Measurements from ENCODE around the gene PARD3.

PARD3 gene

GRCh38 chr10:34589275-34589674, 225.8 kb downstream of the PARD3 start:
- Histone ChIP-seq H3K27ac (no peak overlapping the region), H3K27me3 (ENCODE audit: insufficient read depth, low read depth) (no peaks in the 10 kb centered on the region), H3K36me3 (ENCODE audit: insufficient read depth) (no peaks in the 10 kb centered on the region), H3K9ac (no peak overlapping the region), H3K4me1 (ENCODE audit: low read depth, poor library complexity, severe bottlenecking) (peaks cover 5% of the 10 kb centered on the region), H2AFZ (ENCODE audit: low read depth) (no peak overlapping the region), H4K20me1 (ENCODE audit: insufficient read depth) (no peaks in the 10 kb centered on the region), H3K4me3 (IDR thresholded peaks at IDR 0.05; ENCODE audit: insufficient read depth, low read depth, low read length) (no peak overlapping the region), H3K79me2 (ENCODE audit: insufficient read depth, low read depth) (no peaks in the 10 kb centered on the region), H3K4me2 (no peak overlapping the region)
- TF ChIP-seq CTCF (conservative IDR thresholded peaks at IDR 0.05; ENCODE audit: low read depth, low read length): no peak

DNA sequence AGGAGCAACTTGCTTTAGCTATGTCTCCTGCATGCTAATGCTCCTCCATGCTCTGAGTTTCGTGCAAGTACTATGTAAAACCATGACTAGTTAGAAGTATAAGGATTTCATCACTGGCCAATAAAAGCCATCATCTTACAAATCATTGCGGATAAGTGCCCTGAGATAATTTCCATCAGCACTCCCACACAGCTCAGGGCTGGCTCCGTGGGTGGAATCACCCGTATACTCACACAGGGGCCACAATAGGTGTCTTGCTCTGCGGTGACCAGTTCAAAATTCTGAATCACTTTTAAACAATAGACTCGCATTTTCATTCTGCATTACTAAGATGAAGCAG, 227.4 kb downstream of the PARD3 start:
- Histone ChIP-seq H3K36me3 (ENCODE audit: insufficient read depth) (no peaks in the 10 kb centered on the region), H3K79me2 (ENCODE audit: insufficient read depth, low read depth) (no peaks in the 10 kb centered on the region), H3K4me3 (IDR thresholded peaks at IDR 0.05; ENCODE audit: insufficient read depth, low read depth, low read length) (no peak overlapping the region), H3K4me1 (ENCODE audit: low read depth, poor library complexity, severe bottlenecking) (peaks cover 11% of the 10 kb centered on the region), H3K9ac (no peak overlapping the region), H2AFZ (ENCODE audit: low read depth) (no peak overlapping the region), H3K4me2 (no peak overlapping the region), H3K27ac (no peak overlapping the region), H3K27me3 (ENCODE audit: insufficient read depth, low read depth) (no peaks in the 10 kb centered on the region), H4K20me1 (ENCODE audit: insufficient read depth) (no peaks in the 10 kb centered on the region)
- TF ChIP-seq CTCF (conservative IDR thresholded peaks at IDR 0.05; ENCODE audit: low read depth, low read length): no peak

DNA sequence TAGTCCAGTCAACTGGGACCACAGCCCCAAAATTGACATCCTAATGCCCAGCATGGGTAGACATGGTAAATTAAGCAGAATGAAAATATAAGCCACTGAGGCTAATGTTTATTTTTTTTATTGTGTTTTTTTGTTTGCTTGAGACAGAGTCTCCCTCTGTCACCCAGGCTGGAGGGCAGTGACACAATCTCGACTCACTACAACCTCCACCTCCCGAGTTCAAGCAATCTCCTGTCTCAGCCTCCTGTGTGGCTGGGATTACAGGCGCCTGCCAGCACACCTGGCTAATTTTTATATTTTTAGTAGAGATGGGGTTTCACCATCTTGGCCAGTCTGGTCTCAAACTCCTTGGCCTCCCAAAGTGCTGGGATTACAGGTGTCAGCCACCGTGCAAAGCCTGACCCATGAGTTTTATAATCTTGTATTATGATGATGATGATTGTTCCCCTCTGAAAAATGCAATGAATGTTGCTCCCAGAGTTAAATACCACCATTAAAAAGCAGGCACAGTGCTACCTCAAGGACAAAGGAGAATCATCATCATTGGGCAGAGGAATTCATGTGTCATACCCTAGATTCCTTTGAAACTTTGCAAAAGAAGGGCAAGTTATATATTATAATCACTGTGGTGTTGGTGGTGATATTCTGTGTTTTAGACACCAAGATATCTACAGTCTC, 228.0 kb downstream of the PARD3 start:
- no peak for TF ChIP-seq CTCF (conservative IDR thresholded peaks at IDR 0.05; ENCODE audit: low read depth, low read length)
- no peaks in the 10 kb centered on the region for H3K27me3 ChIP-seq (ENCODE audit: insufficient read depth, low read depth)
- H3K36me3 ChIP-seq (ENCODE audit: insufficient read depth): no peaks in the 10 kb centered on the region
- no peak overlapping the region for H3K4me3 ChIP-seq (IDR thresholded peaks at IDR 0.05; ENCODE audit: insufficient read depth, low read depth, low read length)
- no peak overlapping the region for H3K4me2 ChIP-seq
- no peak overlapping the region for H3K9ac ChIP-seq
- peaks cover 14% of the 10 kb centered on the region for H3K4me1 ChIP-seq (ENCODE audit: low read depth, poor library complexity, severe bottlenecking)
- H3K79me2 ChIP-seq (ENCODE audit: insufficient read depth, low read depth): no peaks in the 10 kb centered on the region
- H3K27ac ChIP-seq: no peak overlapping the region
- H2AFZ ChIP-seq (ENCODE audit: low read depth): no peak overlapping the region
- no peaks in the 10 kb centered on the region for H4K20me1 ChIP-seq (ENCODE audit: insufficient read depth)

- Histone ChIP-seq H2AFZ (ENCODE audit: low read depth) (no peak overlapping the region), H3K27ac (no peak overlapping the region), H3K79me2 (ENCODE audit: insufficient read depth, low read depth) (no peaks in the 10 kb centered on the region), H3K9ac (no peak overlapping the region), H3K4me3 (IDR thresholded peaks at IDR 0.05; ENCODE audit: insufficient read depth, low read depth, low read length) (no peak overlapping the region), H3K27me3 (ENCODE audit: insufficient read depth, low read depth) (no peaks in the 10 kb centered on the region), H3K4me1 (ENCODE audit: low read depth, poor library complexity, severe bottlenecking) (peaks cover 30% of the 10 kb centered on the region), H4K20me1 (ENCODE audit: insufficient read depth) (no peaks in the 10 kb centered on the region), H3K4me2 (no peak overlapping the region), H3K36me3 (ENCODE audit: insufficient read depth) (no peaks in the 10 kb centered on the region)
- no peak for TF ChIP-seq CTCF (conservative IDR thresholded peaks at IDR 0.05; ENCODE audit: low read depth, low read length)
These were observed 229.5 kb downstream of the PARD3 start for GRCh38 chr10:34585422-34586112.

Data from KMS-11 (cell line).